OCI-LY3 (cell line): ENCODE results near the gene MAK.

Experiments used
- H2AFZ ChIP-seq: fragments of 200-600, 300-600 bp; shearing (Covaris generic); 2 replicates; pipeline ENCODE4 v1.6.0; 2014; ENCODE audit warnings: antibody characterized with exemption, low read depth, low read length
- H3K27ac ChIP-seq: fragments of 200-600, 300-600 bp; sonication (generic); 2 replicates; pipeline ENCODE4 v1.5.1; 2014; ENCODE audit warnings: mild to moderate bottlenecking, low read length, moderate library complexity, mixed read lengths
- H3K27me3 ChIP-seq: fragments of 200-600, 300-600 bp; sonication (generic); 2 replicates; pipeline ENCODE4 v1.6.1; 2014; ENCODE audit warnings: low read depth, low read length, mixed read lengths
- H3K36me3 ChIP-seq: fragments of 200-600, 300-600 bp; sonication (generic); replicated peaks from 2 replicates; pipeline ENCODE3; 2014; ENCODE audit warnings: low read depth, low read length, mixed read lengths
- H3K4me1 ChIP-seq: fragments of 300-600, 200-600 bp; sonication (generic); 2 replicates; pipeline ENCODE4 v1.6.1; 2014; ENCODE audit warnings: low read length, mixed read lengths
- H3K4me2 ChIP-seq: fragments of 200-600, 300-600 bp; sonication (generic); 2 replicates; pipeline ENCODE4 v1.6.1; 2014; ENCODE audit warnings: low read length, mixed read lengths
- H3K4me3 ChIP-seq: fragments of 300-600, 200-600 bp; sonication (generic); 2 replicates; pipeline ENCODE4 v1.5.1; 2014; ENCODE audit warnings: antibody characterized with exemption, mild to moderate bottlenecking, low read length, moderate library complexity
- H3K79me2 ChIP-seq: fragments of 300-600, 200-600 bp; shearing (Covaris generic); 2 replicates; pipeline ENCODE4 v1.6.1; 2014; ENCODE audit warnings: mild to moderate bottlenecking, low read length, mixed read lengths
- H3K9ac ChIP-seq: fragments of 300-600, 200-600 bp; shearing (Covaris generic); 2 replicates; pipeline ENCODE4 v1.6.0; 2014; ENCODE audit warnings: mild to moderate bottlenecking, low read length, moderate library complexity
- H3K9me3 ChIP-seq: fragments of 200-600, 300-600 bp; shearing (Covaris generic); 2 replicates; pipeline ENCODE4 v1.6.1; 2014; ENCODE audit warnings: low read length, mixed read lengths; ENCODE audit not compliant: insufficient read depth
- H4K20me1 ChIP-seq: fragments of 200-600, 300-600 bp; sonication (generic); 2 replicates; pipeline ENCODE4 v1.6.1; 2016; ENCODE audit warnings: low read length, mixed read lengths; ENCODE audit not compliant: insufficient read depth
- EZH2phosphoT487 ChIP-seq: fragments of 200-600 bp; shearing (Covaris generic); IDR thresholded peaks from 2 replicates; pipeline ENCODE4 v1.6.1; 2018; ENCODE audit warnings: antibody characterized with exemption, mixed run types, low read depth
- TF ChIP-seq, protein P1 (sequence below): fragments of 200-600, 300-600 bp; sonication (generic); IDR thresholded peaks from 2 replicates; pipeline ENCODE4 v1.5.1; 2014; ENCODE audit warnings: antibody characterized with exemption, low read length, low read depth

The MAK gene

DNA sequence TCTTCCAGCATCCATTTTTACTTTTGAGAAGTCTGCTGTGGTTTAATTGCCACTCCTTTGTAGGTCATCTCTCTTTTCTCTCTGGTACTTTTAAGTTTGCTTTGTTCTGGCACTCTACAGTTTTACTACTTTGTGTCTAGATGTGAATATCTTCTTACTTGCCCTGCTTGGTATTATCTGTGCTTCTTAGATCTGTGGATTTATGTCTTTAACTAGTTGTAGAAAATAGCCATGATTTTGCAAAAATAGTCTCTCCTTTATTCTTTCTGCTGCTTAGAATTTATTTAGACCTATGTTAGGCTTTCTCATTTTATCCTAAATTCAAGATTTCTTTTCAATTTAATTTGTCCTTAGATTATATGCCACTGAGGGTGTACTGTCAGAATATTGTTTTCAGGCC, 5.2 kb upstream of the MAK start:
- Histone ChIP-seq H3K27me3 (peaks cover 12% of the 10 kb centered on the region), H2AFZ (no peak overlapping the region), H3K27ac (no peak overlapping the region), H3K4me2 (no peak overlapping the region), H3K9me3 (no peaks in the 10 kb centered on the region), H3K36me3 (no peaks in the 10 kb centered on the region), H3K79me2 (no peaks in the 10 kb centered on the region), H3K4me1 (peaks cover 7% of the 10 kb centered on the region), H3K4me3 (no peak overlapping the region), H3K9ac (no peak overlapping the region), H4K20me1 (no peaks in the 10 kb centered on the region)
- TF ChIP-seq EZH2phosphoT487, result no peak
- TF ChIP-seq, protein P1, sequence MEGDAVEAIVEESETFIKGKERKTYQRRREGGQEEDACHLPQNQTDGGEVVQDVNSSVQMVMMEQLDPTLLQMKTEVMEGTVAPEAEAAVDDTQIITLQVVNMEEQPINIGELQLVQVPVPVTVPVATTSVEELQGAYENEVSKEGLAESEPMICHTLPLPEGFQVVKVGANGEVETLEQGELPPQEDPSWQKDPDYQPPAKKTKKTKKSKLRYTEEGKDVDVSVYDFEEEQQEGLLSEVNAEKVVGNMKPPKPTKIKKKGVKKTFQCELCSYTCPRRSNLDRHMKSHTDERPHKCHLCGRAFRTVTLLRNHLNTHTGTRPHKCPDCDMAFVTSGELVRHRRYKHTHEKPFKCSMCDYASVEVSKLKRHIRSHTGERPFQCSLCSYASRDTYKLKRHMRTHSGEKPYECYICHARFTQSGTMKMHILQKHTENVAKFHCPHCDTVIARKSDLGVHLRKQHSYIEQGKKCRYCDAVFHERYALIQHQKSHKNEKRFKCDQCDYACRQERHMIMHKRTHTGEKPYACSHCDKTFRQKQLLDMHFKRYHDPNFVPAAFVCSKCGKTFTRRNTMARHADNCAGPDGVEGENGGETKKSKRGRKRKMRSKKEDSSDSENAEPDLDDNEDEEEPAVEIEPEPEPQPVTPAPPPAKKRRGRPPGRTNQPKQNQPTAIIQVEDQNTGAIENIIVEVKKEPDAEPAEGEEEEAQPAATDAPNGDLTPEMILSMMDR, result no peak

DNA sequence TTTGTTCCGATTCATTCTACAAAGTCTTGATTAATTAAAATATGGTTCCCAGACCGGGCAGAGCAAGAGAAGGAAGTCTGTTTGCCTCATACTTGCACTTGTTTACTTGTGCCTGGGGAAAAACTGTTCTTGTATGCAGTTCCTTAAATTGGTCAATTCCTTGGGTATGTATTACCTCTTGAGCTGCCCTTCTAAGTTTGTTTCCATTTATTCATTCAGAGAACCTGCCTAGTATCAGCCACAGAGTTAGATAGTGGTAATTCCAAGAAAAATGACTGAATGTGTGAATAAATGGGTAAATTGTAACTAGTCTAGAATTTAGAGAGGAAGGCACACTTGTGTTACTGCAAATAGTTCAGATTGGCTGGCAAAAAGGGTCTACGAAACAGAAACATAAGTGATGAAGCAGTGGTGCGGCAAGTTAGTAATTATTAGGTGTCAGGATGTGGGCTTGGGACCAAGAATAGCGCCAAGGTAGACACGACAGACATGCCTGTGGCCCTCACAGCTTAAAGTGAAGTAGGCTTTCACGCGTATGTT, 525 bp upstream of the MAK start:
- Histone ChIP-seq H3K9ac (peak overlapping the region; percentile 38; the same call in 1 of the 2 replicates), H3K36me3 (no peaks in the 10 kb centered on the region), H3K4me1 (peaks cover 7% of the 10 kb centered on the region), H2AFZ (peak overlapping the region; percentile 94), H3K4me2 (peak overlapping the region; percentile 97), H3K79me2 (no peaks in the 10 kb centered on the region), H3K9me3 (no peaks in the 10 kb centered on the region), H3K4me3 (peak overlapping the region; percentile 91), H4K20me1 (no peaks in the 10 kb centered on the region), H3K27me3 (peaks cover 32% of the 10 kb centered on the region), H3K27ac (peak overlapping the region; percentile 24; the same call in 1 of the 2 replicates)
- TF ChIP-seq, protein P1, result no peak
- TF ChIP-seq EZH2phosphoT487, result no peak

DNA sequence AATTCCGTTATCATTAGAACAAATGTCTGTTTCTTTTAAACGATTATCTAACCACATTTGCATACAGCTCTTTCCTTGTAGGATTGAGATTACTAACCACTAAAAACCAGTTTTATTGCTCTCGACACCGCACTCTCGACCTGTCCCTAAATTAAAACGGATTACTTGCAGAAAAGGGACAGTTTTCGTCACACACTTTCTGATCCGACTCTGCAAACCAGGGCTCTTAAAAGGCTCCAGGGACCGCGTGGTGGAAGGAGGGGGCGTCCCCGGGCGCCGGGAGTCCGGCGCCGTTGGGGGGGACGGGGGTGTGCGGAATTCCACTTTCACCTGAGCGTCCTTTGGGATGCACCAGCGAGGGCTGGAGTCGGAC, 731 bp downstream of the MAK start:
- no peak for TF ChIP-seq EZH2phosphoT487
- TF ChIP-seq, protein P1, result no peak
- Histone ChIP-seq H3K27ac (no peak overlapping the region), H3K79me2 (no peaks in the 10 kb centered on the region), H3K4me3 (peak overlapping the region; percentile 91), H4K20me1 (no peaks in the 10 kb centered on the region), H3K27me3 (peaks cover 32% of the 10 kb centered on the region), H3K36me3 (no peaks in the 10 kb centered on the region), H3K4me1 (peaks cover 7% of the 10 kb centered on the region), H3K9me3 (no peaks in the 10 kb centered on the region), H2AFZ (peak overlapping the region; percentile 35), H3K4me2 (peak overlapping the region; percentile 97), H3K9ac (peak overlapping the region; percentile 57)

- H4K20me1 ChIP-seq, result no peaks in the 10 kb centered on the region
- peaks cover 7% of the 10 kb centered on the region for H3K4me1 ChIP-seq
- H3K4me2 ChIP-seq, result peak overlapping the region; percentile 97
- H3K79me2 ChIP-seq, result no peaks in the 10 kb centered on the region
- peak overlapping the region; percentile 35 for H2AFZ ChIP-seq
- no peaks in the 10 kb centered on the region for H3K9me3 ChIP-seq
- H3K4me3 ChIP-seq, result peak overlapping the region; percentile 91
- H3K27me3 ChIP-seq, result peaks cover 32% of the 10 kb centered on the region
- peak overlapping the region; percentile 57; the same call in 1 of the 2 replicates for H3K9ac ChIP-seq
- H3K27ac ChIP-seq, result no peak overlapping the region
- TF ChIP-seq, protein P1, result no peak
- no peak for TF ChIP-seq EZH2phosphoT487
- H3K36me3 ChIP-seq, result no peaks in the 10 kb centered on the region
Observed at GRCh38 chr6:10837009-10837621, 1.2 kb downstream of the MAK start.
